GM10248 (cell line): ENCODE data around the gene WNT8A.

Source experiments
- CTCF ChIA-PET: fragments of 300-600 bp; sonication (Branson Sonifier 250); formaldehyde crosslinking; extraction: SDS; loops from one replicate; lab custom pipeline; 2021; ENCODE audit warnings: antibody characterized with exemption; lab: Yijun Ruan, JAX
- POLR2A ChIA-PET: fragments of 350-650 bp; sonication (Branson Sonifier 250); formaldehyde crosslinking; extraction: SDS; loops from one replicate; lab custom pipeline; 2020; ENCODE audit warnings: antibody characterized with exemption; lab: Yijun Ruan, JAX
- DNase-seq: peaks from one replicate; pipeline ENCODE4 v3.0.0; 2012; ENCODE audit errors: extremely low spot score
- CTCF ChIP-seq: IDR thresholded peaks from 2 replicates; pipeline ENCODE4 v1.5.1; 2012; ENCODE audit warnings: mild to moderate bottlenecking, low read depth; ENCODE audit errors: extremely low read depth, missing control alignments, control extremely low read depth

Gene WNT8A

GRCh38 chr5:138082033-138082432 is 1.8 kb upstream of the WNT8A start:
- CTCF ChIA-PET: interaction anchor here (0.7 to 10.4 kb wide), 11 partner anchors 9 to 67 kb away, joined by 3 to 130 read pairs (median 6); no protein-coding TSS in a partner anchor
- POLR2A ChIA-PET: no interaction called here
- no peak for TF ChIP-seq CTCF
- no peak for DNase-seq

- ChIA-PET CTCF (interaction anchor here (0.7 to 4.1 kb wide), 7 partner anchors 9 to 56 kb away, joined by 3 to 24 read pairs (median 3); no protein-coding TSS in a partner anchor), POLR2A (no interaction called here)
- no peak for TF ChIP-seq CTCF
- DNase-seq: no peak
These were observed 7.9 kb downstream of the WNT8A start for GRCh38 chr5:138091685-138092084.

GRCh38 chr5:138092301-138092700 is 8.5 kb downstream of the WNT8A start:
- POLR2A ChIA-PET: no interaction called here
- DNase-seq: no peak
- no peak for TF ChIP-seq CTCF
- CTCF ChIA-PET: interaction anchor here (2.3 to 4.1 kb wide), 2 partner anchors 10 to 15 kb away, joined by 12 to 24 read pairs; no protein-coding TSS in a partner anchor

- ChIA-PET CTCF (interaction anchor here (4.1 kb wide), 1 partner anchor 15 kb away, joined by 24 read pairs; no protein-coding TSS in a partner anchor), POLR2A (no interaction called here)
- DNase-seq: no peak
- no peak for TF ChIP-seq CTCF
These were observed 9.2 kb downstream of the WNT8A start for GRCh38 chr5:138093036-138093435.

GRCh38 chr5:138095100-138095907 is 11.5 kb downstream of the WNT8A start:
- no peak for DNase-seq
- CTCF ChIA-PET: interaction anchor here (2.1 kb wide), 1 partner anchor 59 kb away, joined by 4 read pairs; no protein-coding TSS in a partner anchor

GRCh38 chr5:138096363-138096762 is 12.5 kb downstream of the WNT8A start:
- ChIA-PET POLR2A (no interaction called here), CTCF (interaction anchor here (1.0 to 2.1 kb wide), 4 partner anchors 8 to 60 kb away, joined by 3 to 6 read pairs (median 4); no protein-coding TSS in a partner anchor)
- no peak for TF ChIP-seq CTCF
- DNase-seq: no peak

More at GRCh38 chr5:138095100-138095907, 11.5 kb downstream of the WNT8A start:
- POLR2A ChIA-PET: no interaction called here
- TF ChIP-seq CTCF: no peak
